ENCODE data around the gene AGBL1. TPM values are rescaled to one million over a fixed set of nuclear protein-coding genes. Genes with fewer than 3 reads are reported as not detected.

The AGBL1 gene
- total and polyA plus RNA-seq, 2 donors (not counting 3 experiments of a cell fraction or from before 2014, with no cell fraction given): not detected

DNA sequence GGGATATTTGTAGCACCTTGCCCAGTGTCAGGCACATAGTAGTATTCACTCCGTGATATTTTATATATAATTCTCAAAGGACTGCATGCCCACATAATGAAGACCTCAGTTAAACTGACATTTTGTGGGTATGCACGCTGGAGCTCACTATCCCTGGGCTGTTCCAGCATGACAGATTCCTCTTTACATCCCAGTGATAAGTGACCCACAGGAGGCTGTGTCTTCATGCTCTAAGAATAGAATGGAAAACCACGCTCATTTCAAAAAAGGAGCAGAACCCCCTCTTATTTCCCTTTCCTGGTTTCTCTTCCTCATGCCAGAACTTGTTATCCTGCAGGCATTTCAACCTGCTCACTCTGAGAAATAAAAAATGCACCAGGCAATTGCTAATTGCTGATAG is 717.5 kb downstream of the AGBL1 start:
- Histone ChIP-seq H3K4me2 (ENCODE audit: insufficient read depth, low read length) (no peak overlapping the region), H3K4me3 (replicated peaks in 1 of 3; ENCODE audit: insufficient read depth in 1 of 3, low read depth in 1 of 3, low read length in 3 of 3) (no peak overlapping the region), H2AFZ (ENCODE audit: low read depth, low read length) (no peak overlapping the region), H4K20me1 (replicated peaks; ENCODE audit: control insufficient read depth, extremely low read depth, insufficient read depth, low read length) (no peaks in the 10 kb centered on the region), H3K9ac (replicated peaks; ENCODE audit: extremely low read depth, insufficient read depth, low read length) (no peak overlapping the region), H3K27me3 (ENCODE audit: control insufficient read depth in 2 of 2, insufficient read depth in 2 of 2, low read length in 2 of 2) (no peaks in the 10 kb centered on the region), H3K27ac (ENCODE audit: insufficient read depth, low read depth, low read length) (no peak overlapping the region), H3K36me3 (ENCODE audit: control insufficient read depth in 2 of 2, extremely low read depth in 1 of 2, insufficient read depth in 2 of 2, low read length in 2 of 2) (no peaks in the 10 kb centered on the region), H3K4me1 (ENCODE audit: control insufficient read depth, extremely low read depth, insufficient read depth, low read length) (no peaks in the 10 kb centered on the region), H3K79me2 (ENCODE audit: control insufficient read depth, insufficient read depth, low read length) (no peaks in the 10 kb centered on the region), H3K9me1 (replicated peaks; ENCODE audit: control insufficient read depth, extremely low read depth, insufficient read depth, low read length) (no peaks in the 10 kb centered on the region), H3K9me3 (replicated peaks; ENCODE audit: control insufficient read depth, insufficient read depth, low read length) (peaks cover 3% of the 10 kb centered on the region)
- dilution Hi-C loops (cut with MboI; ENCODE audit: extremely low pct_ligation_motif_present, low sequenced_read_pairs): no loop called here
- no peak for FAIRE-seq
- DNase-seq (ENCODE audit: low read depth, low spot score): no peak
- no peak for TF ChIP-seq CTCF (IDR thresholded peaks at IDR 0.05; ENCODE audit: extremely low read depth in 1 of 2, insufficient read depth in 1 of 2, low read depth in 1 of 2, low read length in 2 of 2)
- TF ChIP-seq EZH2 (IDR thresholded peaks at IDR 0.05; ENCODE audit: borderline replicate concordance, low read depth, low read length, severe bottlenecking): no peak
- no peak for TF ChIP-seq POLR2A (IDR thresholded peaks at IDR 0.05; ENCODE audit: low read depth, low read length)
- TF ChIP-seq MAX (IDR thresholded peaks at IDR 0.05; ENCODE audit: insufficient read depth, insufficient read length): no peak
- TF ChIP-seq MYC (IDR thresholded peaks at IDR 0.05; ENCODE audit: low read depth, low read length): no peak
- TF ChIP-seq GATA2 (IDR thresholded peaks at IDR 0.05; ENCODE audit: insufficient read depth, insufficient read length, low read depth, low read length): no peak
- no peak for TF ChIP-seq FOS (IDR thresholded peaks at IDR 0.05; ENCODE audit: borderline replicate concordance, insufficient read depth, low read length)
- TF ChIP-seq JUN (IDR thresholded peaks at IDR 0.05; ENCODE audit: borderline replicate concordance, insufficient read depth, insufficient read length, low read depth): no peak
- no peak for TF ChIP-seq POLR2AphosphoS5 (IDR thresholded peaks at IDR 0.05; ENCODE audit: insufficient read depth, low read depth, low read length)
- ChIA-PET CTCF (no interaction called here), POLR2A (no interaction called here)
- no TSS peak for BruUV-seq (replicated peaks)
- intact Hi-C loops (cut with micrococcal nuclease): no loop called here

All from endothelial cell of umbilical vein (primary cell).